Trophoblast cell (in vitro differentiated cells and primary cell): ENCODE measurements around the gene NCOA7.

Source experiments
- DNase-seq, 2 donors: peaks; one replicate each; pipeline ENCODE4 v3.0.0-alpha.2; 2016
- H2AFZ ChIP-seq: 2 replicates; pipeline ENCODE4 v1.6.1; 2013; ENCODE audit warnings: low read length, moderate library complexity, mild to moderate bottlenecking; ENCODE audit not compliant: insufficient read depth, poor library complexity
- H2AK5ac ChIP-seq: 2 replicates; pipeline ENCODE4 v1.6.1; 2013; ENCODE audit warnings: mild to moderate bottlenecking, low read length
- H2BK120ac ChIP-seq: 2 replicates; pipeline ENCODE4 v1.6.1; 2013; ENCODE audit warnings: low read length, mild to moderate bottlenecking, moderate library complexity; ENCODE audit not compliant: insufficient read depth, poor library complexity
- H2BK12ac ChIP-seq: 2 replicates; pipeline ENCODE4 v1.6.1; 2013; ENCODE audit warnings: mild to moderate bottlenecking, low read length, moderate library complexity
- H2BK5ac ChIP-seq: 2 replicates; pipeline ENCODE4 v1.6.1; 2013; ENCODE audit warnings: low read length, low read depth, moderate library complexity, mild to moderate bottlenecking; ENCODE audit not compliant: poor library complexity
- H3K14ac ChIP-seq: 2 replicates; pipeline ENCODE4 v1.6.1; 2013; ENCODE audit warnings: mild to moderate bottlenecking, low read length
- H3K18ac ChIP-seq: 2 replicates; pipeline ENCODE4 v1.6.1; 2013; ENCODE audit warnings: mild to moderate bottlenecking, low read length
- H3K23ac ChIP-seq: 2 replicates; pipeline ENCODE4 v1.6.1; 2013; ENCODE audit warnings: low read length
- H3K27ac ChIP-seq: 2 replicates; pipeline ENCODE4 v1.5.1; 2013; ENCODE audit warnings: low read depth, mild to moderate bottlenecking, inconsistent platforms, low read length, moderate library complexity
- H3K27me3 ChIP-seq: 2 replicates; pipeline ENCODE4 v1.6.1; 2013; ENCODE audit warnings: inconsistent platforms, mild to moderate bottlenecking, low read length, moderate library complexity; ENCODE audit not compliant: insufficient read depth
- H3K36me3 ChIP-seq, 2 experiments: 1 replicate in 1 of 2; 2 replicates in 1 of 2; pipeline ENCODE4 v1.6.1; 2013; ENCODE audit warnings: low read length in 2 of 2, mild to moderate bottlenecking in 2 of 2, moderate library complexity in 1 of 2; ENCODE audit not compliant: insufficient read depth in 2 of 2, control insufficient read depth in 1 of 2
- H3K4ac ChIP-seq: 2 replicates; pipeline ENCODE4 v1.6.1; 2013; ENCODE audit warnings: low read depth, mild to moderate bottlenecking, low read length, moderate library complexity
- H3K4me1 ChIP-seq, 2 experiments: 1 replicate in 1 of 2; 2 replicates in 1 of 2; pipeline ENCODE4 v1.6.1; 2013; ENCODE audit warnings: low read length in 2 of 2, mild to moderate bottlenecking in 2 of 2, moderate library complexity in 1 of 2; ENCODE audit not compliant: insufficient read depth in 2 of 2, control insufficient read depth in 1 of 2
- H3K4me2 ChIP-seq: 2 replicates; pipeline ENCODE4 v1.6.1; 2013; ENCODE audit warnings: inconsistent platforms, mild to moderate bottlenecking, low read length, moderate library complexity
- H3K4me3 ChIP-seq: 2 replicates; pipeline ENCODE4 v1.5.1; 2013; ENCODE audit warnings: mild to moderate bottlenecking, low read depth, low read length, inconsistent platforms
- H3K79me1 ChIP-seq: one replicate; pipeline ENCODE4 v1.6.1; 2013; ENCODE audit warnings: low read length
- H3K79me2 ChIP-seq: 2 replicates; pipeline ENCODE4 v1.6.1; 2013; ENCODE audit warnings: low read length, mild to moderate bottlenecking; ENCODE audit not compliant: control insufficient read depth, insufficient read depth, poor library complexity
- H3K9ac ChIP-seq: 2 replicates; pipeline ENCODE4 v1.6.1; 2013; ENCODE audit warnings: mild to moderate bottlenecking, low read length
- H3K9me3 ChIP-seq: 2 replicates; pipeline ENCODE4 v1.6.1; 2013; ENCODE audit warnings: low read depth, mild to moderate bottlenecking, control low read depth, inconsistent platforms, low read length; ENCODE audit not compliant: insufficient read depth
- H4K12ac ChIP-seq: 2 replicates; pipeline ENCODE4 v1.6.1; 2013; ENCODE audit warnings: low read depth, mild to moderate bottlenecking, low read length, moderate library complexity
- H4K8ac ChIP-seq: 2 replicates; pipeline ENCODE4 v1.6.1; 2013; ENCODE audit warnings: low read depth, mild to moderate bottlenecking, low read length, moderate library complexity
- H4K91ac ChIP-seq: one replicate; pipeline ENCODE4 v1.6.1; 2013; ENCODE audit warnings: low read depth, mild to moderate bottlenecking, low read length, moderate library complexity
- WGBS: extraction: QIAGEN DNeasy Blood & Tissue Kit; methylation state at CpG from one replicate; pipeline ENCODE4 v1.1.7; 2013; ENCODE audit warnings: missing lambda C conversion rate; ENCODE audit not compliant: insufficient read length, insufficient coverage; ENCODE audit errors: extremely low coverage; 5-methylcytosine and 5-hydroxymethylcytosine counted together

Gene NCOA7

GRCh38 chr6:125924169-125924568, 133.4 kb downstream of the NCOA7 start:
- peaks cover 10% of the 10 kb centered on the region for H3K79me1 ChIP-seq
- H2BK120ac ChIP-seq, result no peak overlapping the region
- no peak overlapping the region for H3K4me2 ChIP-seq
- no peak overlapping the region for H4K12ac ChIP-seq
- H3K18ac ChIP-seq, result no peak overlapping the region
- no peak overlapping the region for H3K9ac ChIP-seq
- H2AFZ ChIP-seq, result no peak overlapping the region
- no peak overlapping the region for H3K23ac ChIP-seq
- no peaks in the 10 kb centered on the region for H3K9me3 ChIP-seq
- H3K36me3 ChIP-seq, result peaks cover 7 to 9% of the 10 kb centered on the region in 2 experiments
- no peak overlapping the region for H2BK5ac ChIP-seq
- no peak overlapping the region for H4K8ac ChIP-seq
- no peak overlapping the region for H3K4me3 ChIP-seq
- no CpG with 5 or more reads among the region's 2 CpGs for WGBS
- H2AK5ac ChIP-seq, result no peak overlapping the region
- no peaks in the 10 kb centered on the region for H3K79me2 ChIP-seq
- H2BK12ac ChIP-seq, result no peak overlapping the region
- no peak overlapping the region for H3K14ac ChIP-seq
- H4K91ac ChIP-seq, result no peak overlapping the region
- DNase-seq, result peak; percentile 25 to 40
- H3K27me3 ChIP-seq, result no peaks in the 10 kb centered on the region
- no peak overlapping the region for H3K4ac ChIP-seq
- H3K4me1 ChIP-seq, result peaks cover 8 to 12% of the 10 kb centered on the region in 2 experiments
- no peak overlapping the region for H3K27ac ChIP-seq

DNA sequence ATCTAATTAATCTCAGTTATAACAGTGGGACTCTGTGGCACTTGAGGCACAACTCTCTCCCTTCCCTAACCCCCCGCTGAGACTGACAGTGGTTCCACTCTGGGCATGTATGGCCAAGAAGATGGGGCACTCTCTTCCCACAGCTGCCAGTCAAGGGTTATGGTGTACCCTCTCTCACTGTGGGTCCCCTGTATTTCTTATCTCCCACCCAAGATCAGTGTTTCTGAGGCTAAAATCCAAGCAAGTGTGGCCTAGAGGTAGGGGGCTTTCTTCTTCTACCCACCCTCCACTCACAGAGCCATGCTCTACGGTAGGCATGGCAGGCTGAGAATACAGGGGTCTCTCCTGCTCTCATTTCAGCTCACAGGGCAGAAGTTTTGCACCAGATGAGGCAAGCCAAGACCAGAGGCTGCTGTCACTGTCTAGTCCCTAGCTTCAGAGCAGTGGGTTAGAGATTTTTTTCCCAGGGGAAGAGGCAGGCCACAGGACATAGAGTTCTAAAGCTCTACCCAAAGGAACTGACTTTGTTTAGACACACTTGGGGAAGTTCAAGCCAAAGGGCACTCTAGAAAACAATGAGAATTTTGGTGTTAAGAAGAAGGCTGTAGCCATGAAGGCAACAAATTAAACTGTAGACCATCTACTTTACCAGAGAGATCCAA, 134.1 kb downstream of the NCOA7 start:
- Histone ChIP-seq H3K9me3 (no peaks in the 10 kb centered on the region), H2BK120ac (peak overlapping the region; percentile 67)
- WGBS, result no CpG with 5 or more reads among the region's 2 CpGs

DNA sequence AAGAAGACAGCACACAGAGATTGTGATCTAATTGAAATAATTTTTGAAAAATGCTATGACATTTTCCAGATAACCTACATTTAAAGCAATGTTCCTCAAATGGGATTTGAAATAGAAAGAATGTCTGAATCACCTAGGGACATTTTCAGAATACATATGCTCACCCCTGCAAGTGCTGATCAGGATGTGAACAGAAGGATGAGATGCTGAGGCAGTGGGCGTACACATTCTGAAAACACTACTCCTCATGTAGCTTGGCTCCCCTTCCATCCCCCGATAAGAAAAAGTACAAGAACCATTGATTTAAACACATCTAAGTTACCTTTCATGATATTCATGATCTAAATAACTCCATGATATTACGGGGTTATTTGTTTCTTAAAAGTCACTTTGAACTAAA, 136.0 kb downstream of the NCOA7 start:
- peaks cover 8% of the 10 kb centered on the region for H3K79me1 ChIP-seq
- no peak overlapping the region for H2BK12ac ChIP-seq
- H3K27ac ChIP-seq, result no peak overlapping the region
- no peak for DNase-seq
- H4K12ac ChIP-seq, result no peak overlapping the region
- H3K36me3 ChIP-seq, result peaks cover 6 to 9% of the 10 kb centered on the region in 2 experiments
- no peaks in the 10 kb centered on the region for H3K27me3 ChIP-seq
- no peaks in the 10 kb centered on the region for H3K9me3 ChIP-seq
- H4K91ac ChIP-seq, result no peak overlapping the region
- H3K23ac ChIP-seq, result no peak overlapping the region
- peaks cover 5 to 10% of the 10 kb centered on the region in 2 experiments for H3K4me1 ChIP-seq
- H2BK5ac ChIP-seq, result no peak overlapping the region
- H3K4me2 ChIP-seq, result no peak overlapping the region
- no CpG with 5 or more reads among the region's 3 CpGs for WGBS
- no peak overlapping the region for H3K18ac ChIP-seq
- H3K4ac ChIP-seq, result no peak overlapping the region
- no peak overlapping the region for H4K8ac ChIP-seq
- H3K4me3 ChIP-seq, result no peak overlapping the region
- no peak overlapping the region for H2BK120ac ChIP-seq
- no peaks in the 10 kb centered on the region for H3K79me2 ChIP-seq
- no peak overlapping the region for H3K9ac ChIP-seq
- no peak overlapping the region for H3K14ac ChIP-seq
- no peak overlapping the region for H2AK5ac ChIP-seq
- H2AFZ ChIP-seq, result no peak overlapping the region

More for the DNA sequence above, 134.1 kb downstream of the NCOA7 start:
- Histone ChIP-seq H3K9ac (no peak overlapping the region), H3K4me3 (no peak overlapping the region), H3K79me1 (peaks cover 8% of the 10 kb centered on the region), H3K36me3 (peaks cover 7 to 9% of the 10 kb centered on the region in 2 experiments), H2BK5ac (peak overlapping the region; percentile 65), H2BK12ac (peak overlapping the region; percentile 85), H3K23ac (no peak overlapping the region), H2AFZ (no peak overlapping the region), H3K79me2 (no peaks in the 10 kb centered on the region), H3K27ac (no peak overlapping the region), H4K8ac (peak overlapping the region; percentile 64), H3K4me2 (no peak overlapping the region), H4K12ac (no peak overlapping the region), H3K27me3 (no peaks in the 10 kb centered on the region), H3K18ac (peak overlapping the region; percentile 50), H3K4ac (peak overlapping the region; percentile 3), H3K4me1 (peaks cover 7 to 10% of the 10 kb centered on the region in 2 experiments), H4K91ac (peak overlapping the region; percentile 91), H2AK5ac (peak overlapping the region; percentile 85), H3K14ac (peak overlapping the region; percentile 22)
- no peak for DNase-seq

DNA sequence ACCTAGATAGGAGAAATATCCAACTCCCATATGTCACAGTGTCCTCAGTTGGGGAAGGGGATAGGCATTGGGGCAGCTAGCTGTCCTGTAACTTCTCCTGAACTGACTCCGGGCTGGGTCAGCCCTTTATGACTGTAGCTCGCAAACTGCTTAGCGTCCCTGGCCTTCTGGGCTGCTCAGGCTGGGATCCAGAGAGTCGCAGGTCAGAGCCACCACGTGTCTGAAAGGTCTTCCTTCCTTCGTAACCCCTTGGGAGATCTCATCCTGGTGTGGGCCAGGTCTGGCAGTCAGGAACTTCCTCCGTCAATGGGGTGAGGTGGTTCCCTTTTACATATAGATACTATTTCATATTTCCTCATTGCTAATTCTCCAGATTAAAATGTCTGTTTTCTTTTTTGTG, 137.0 kb downstream of the NCOA7 start:
- H3K4me3 ChIP-seq, result no peak overlapping the region
- no peak overlapping the region for H3K18ac ChIP-seq
- H3K23ac ChIP-seq, result no peak overlapping the region
- H3K4me1 ChIP-seq, result peaks cover 5 to 10% of the 10 kb centered on the region in 2 experiments
- H3K9ac ChIP-seq, result no peak overlapping the region
- H2BK5ac ChIP-seq, result no peak overlapping the region
- no peak overlapping the region for H4K8ac ChIP-seq
- H3K27ac ChIP-seq, result no peak overlapping the region
- H3K79me2 ChIP-seq, result no peaks in the 10 kb centered on the region
- H2AFZ ChIP-seq, result no peak overlapping the region
- no peak overlapping the region for H3K14ac ChIP-seq
- no peak overlapping the region for H4K91ac ChIP-seq
- no peaks in the 10 kb centered on the region for H3K9me3 ChIP-seq
- no CpG with 5 or more reads among the region's 7 CpGs for WGBS
- H4K12ac ChIP-seq, result no peak overlapping the region
- no peak for DNase-seq
- H3K4me2 ChIP-seq, result no peak overlapping the region
- H2BK120ac ChIP-seq, result no peak overlapping the region
- no peaks in the 10 kb centered on the region for H3K27me3 ChIP-seq
- H2BK12ac ChIP-seq, result no peak overlapping the region
- peaks cover 6% of the 10 kb centered on the region for H3K79me1 ChIP-seq
- no peak overlapping the region for H3K4ac ChIP-seq
- peaks cover 5 to 6% of the 10 kb centered on the region in 2 experiments for H3K36me3 ChIP-seq
- H2AK5ac ChIP-seq, result no peak overlapping the region
